ENCODE data around the gene RTF2.

Gene RTF2

GRCh38 chr20:56438284-56438683, 30.1 kb upstream of the RTF2 start:
- no peak overlapping the region for H3K9ac ChIP-seq (ENCODE audit: low read depth, low read length)
- H3K9me3 ChIP-seq (ENCODE audit: control insufficient read depth, insufficient read depth, low read length), result no peaks in the 10 kb centered on the region
- no peaks in the 10 kb centered on the region for H3K4me1 ChIP-seq (ENCODE audit: control insufficient read depth, insufficient read depth, low read length)
- H3K27me3 ChIP-seq (ENCODE audit: control insufficient read depth, insufficient read depth, low read length), result no peaks in the 10 kb centered on the region
- H3K4me3 ChIP-seq (ENCODE audit: low read depth, low read length), result no peak overlapping the region
- H3K27ac ChIP-seq (ENCODE audit: low read depth, low read length), result no peak overlapping the region
- no peaks in the 10 kb centered on the region for H3K36me3 ChIP-seq (ENCODE audit: control insufficient read depth, insufficient read depth, low read length)

GRCh38 chr20:56439771-56440291, 28.6 kb upstream of the RTF2 start:
- no peaks in the 10 kb centered on the region for H3K27me3 ChIP-seq (ENCODE audit: control insufficient read depth, insufficient read depth, low read length)
- no peaks in the 10 kb centered on the region for H3K4me1 ChIP-seq (ENCODE audit: control insufficient read depth, insufficient read depth, low read length)
- no peak overlapping the region for H3K27ac ChIP-seq (ENCODE audit: low read depth, low read length)

GRCh38 chr20:56440346-56441007, 27.9 kb upstream of the RTF2 start:
- H3K4me1 ChIP-seq (ENCODE audit: control insufficient read depth, insufficient read depth, low read length), result no peaks in the 10 kb centered on the region
- H3K36me3 ChIP-seq (ENCODE audit: control insufficient read depth, insufficient read depth, low read length), result no peaks in the 10 kb centered on the region
- H3K9me3 ChIP-seq (ENCODE audit: control insufficient read depth, insufficient read depth, low read length), result no peaks in the 10 kb centered on the region
- no peaks in the 10 kb centered on the region for H3K27me3 ChIP-seq (ENCODE audit: control insufficient read depth, insufficient read depth, low read length)
- no peak overlapping the region for H3K4me3 ChIP-seq (ENCODE audit: low read depth, low read length)
- no peak overlapping the region for H3K27ac ChIP-seq (ENCODE audit: low read depth, low read length)
- no peak overlapping the region for H3K9ac ChIP-seq (ENCODE audit: low read depth, low read length)

More at GRCh38 chr20:56439771-56440291, 28.6 kb upstream of the RTF2 start:
- Histone ChIP-seq H3K9me3 (ENCODE audit: control insufficient read depth, insufficient read depth, low read length) (no peaks in the 10 kb centered on the region), H3K4me3 (ENCODE audit: low read depth, low read length) (no peak overlapping the region), H3K36me3 (ENCODE audit: control insufficient read depth, insufficient read depth, low read length) (no peaks in the 10 kb centered on the region), H3K9ac (ENCODE audit: low read depth, low read length) (no peak overlapping the region)

GRCh38 chr20:56442389-56443365, 25.8 kb upstream of the RTF2 start:
- Histone ChIP-seq H3K27me3 (ENCODE audit: control insufficient read depth, insufficient read depth, low read length) (no peaks in the 10 kb centered on the region), H3K36me3 (ENCODE audit: control insufficient read depth, insufficient read depth, low read length) (no peaks in the 10 kb centered on the region), H3K4me3 (ENCODE audit: low read depth, low read length) (no peak overlapping the region), H3K9ac (ENCODE audit: low read depth, low read length) (no peak overlapping the region), H3K27ac (ENCODE audit: low read depth, low read length) (no peak overlapping the region), H3K9me3 (ENCODE audit: control insufficient read depth, insufficient read depth, low read length) (no peaks in the 10 kb centered on the region), H3K4me1 (ENCODE audit: control insufficient read depth, insufficient read depth, low read length) (peaks cover 4% of the 10 kb centered on the region; the same call in 1 of the 2 replicates)

GRCh38 chr20:56443654-56444540, 24.5 kb upstream of the RTF2 start:
- H3K9me3 ChIP-seq (ENCODE audit: control insufficient read depth, insufficient read depth, low read length), result no peaks in the 10 kb centered on the region
- H3K27ac ChIP-seq (ENCODE audit: low read depth, low read length), result no peak overlapping the region
- H3K36me3 ChIP-seq (ENCODE audit: control insufficient read depth, insufficient read depth, low read length), result no peaks in the 10 kb centered on the region
- no peaks in the 10 kb centered on the region for H3K27me3 ChIP-seq (ENCODE audit: control insufficient read depth, insufficient read depth, low read length)
- peaks cover 4% of the 10 kb centered on the region; the same call in 1 of the 2 replicates for H3K4me1 ChIP-seq (ENCODE audit: control insufficient read depth, insufficient read depth, low read length)
- H3K9ac ChIP-seq (ENCODE audit: low read depth, low read length), result no peak overlapping the region
- H3K4me3 ChIP-seq (ENCODE audit: low read depth, low read length), result no peak overlapping the region

GRCh38 chr20:56445130-56445529, 23.3 kb upstream of the RTF2 start:
- H3K4me3 ChIP-seq (ENCODE audit: low read depth, low read length), result no peak overlapping the region

GRCh38 chr20:56445540-56445939, 22.9 kb upstream of the RTF2 start:
- H3K9ac ChIP-seq (ENCODE audit: low read depth, low read length), result no peak overlapping the region

More at GRCh38 chr20:56445130-56445529, 23.3 kb upstream of the RTF2 start:
- no peaks in the 10 kb centered on the region for H3K27me3 ChIP-seq (ENCODE audit: control insufficient read depth, insufficient read depth, low read length)
- peaks cover 4% of the 10 kb centered on the region; the same call in 1 of the 2 replicates for H3K4me1 ChIP-seq (ENCODE audit: control insufficient read depth, insufficient read depth, low read length)
- no peak overlapping the region for H3K9ac ChIP-seq (ENCODE audit: low read depth, low read length)
- H3K9me3 ChIP-seq (ENCODE audit: control insufficient read depth, insufficient read depth, low read length), result no peaks in the 10 kb centered on the region
- H3K27ac ChIP-seq (ENCODE audit: low read depth, low read length), result no peak overlapping the region
- H3K36me3 ChIP-seq (ENCODE audit: control insufficient read depth, insufficient read depth, low read length), result no peaks in the 10 kb centered on the region

GRCh38 chr20:56447227-56447626, 21.2 kb upstream of the RTF2 start:
- H3K4me1 ChIP-seq (ENCODE audit: control insufficient read depth, insufficient read depth, low read length), result peaks cover 4% of the 10 kb centered on the region; the same call in 1 of the 2 replicates
- H3K36me3 ChIP-seq (ENCODE audit: control insufficient read depth, insufficient read depth, low read length), result no peaks in the 10 kb centered on the region
- no peak overlapping the region for H3K4me3 ChIP-seq (ENCODE audit: low read depth, low read length)
- H3K9me3 ChIP-seq (ENCODE audit: control insufficient read depth, insufficient read depth, low read length), result no peaks in the 10 kb centered on the region
- H3K9ac ChIP-seq (ENCODE audit: low read depth, low read length), result no peak overlapping the region
- no peaks in the 10 kb centered on the region for H3K27me3 ChIP-seq (ENCODE audit: control insufficient read depth, insufficient read depth, low read length)
- no peak overlapping the region for H3K27ac ChIP-seq (ENCODE audit: low read depth, low read length)

More at GRCh38 chr20:56445540-56445939, 22.9 kb upstream of the RTF2 start:
- Histone ChIP-seq H3K27ac (ENCODE audit: low read depth, low read length) (no peak overlapping the region), H3K9me3 (ENCODE audit: control insufficient read depth, insufficient read depth, low read length) (no peaks in the 10 kb centered on the region), H3K27me3 (ENCODE audit: control insufficient read depth, insufficient read depth, low read length) (no peaks in the 10 kb centered on the region), H3K4me3 (ENCODE audit: low read depth, low read length) (no peak overlapping the region), H3K36me3 (ENCODE audit: control insufficient read depth, insufficient read depth, low read length) (no peaks in the 10 kb centered on the region), H3K4me1 (ENCODE audit: control insufficient read depth, insufficient read depth, low read length) (peaks cover 4% of the 10 kb centered on the region; the same call in 1 of the 2 replicates)

- H3K4me1 ChIP-seq (ENCODE audit: control insufficient read depth, insufficient read depth, low read length), result peaks cover 4% of the 10 kb centered on the region; the same call in 1 of the 2 replicates
- no peak overlapping the region for H3K4me3 ChIP-seq (ENCODE audit: low read depth, low read length)
- no peaks in the 10 kb centered on the region for H3K27me3 ChIP-seq (ENCODE audit: control insufficient read depth, insufficient read depth, low read length)
- H3K27ac ChIP-seq (ENCODE audit: low read depth, low read length), result no peak overlapping the region
- H3K36me3 ChIP-seq (ENCODE audit: control insufficient read depth, insufficient read depth, low read length), result no peaks in the 10 kb centered on the region
- no peak overlapping the region for H3K9ac ChIP-seq (ENCODE audit: low read depth, low read length)
- no peaks in the 10 kb centered on the region for H3K9me3 ChIP-seq (ENCODE audit: control insufficient read depth, insufficient read depth, low read length)
Measured at GRCh38 chr20:56449459-56449858, 19.0 kb upstream of the RTF2 start.

- H3K9ac ChIP-seq (ENCODE audit: low read depth, low read length), result no peak overlapping the region
- no peak overlapping the region for H3K4me3 ChIP-seq (ENCODE audit: low read depth, low read length)
- H3K4me1 ChIP-seq (ENCODE audit: control insufficient read depth, insufficient read depth, low read length), result peaks cover 4% of the 10 kb centered on the region; the same call in 1 of the 2 replicates
- H3K27ac ChIP-seq (ENCODE audit: low read depth, low read length), result no peak overlapping the region
- H3K9me3 ChIP-seq (ENCODE audit: control insufficient read depth, insufficient read depth, low read length), result no peaks in the 10 kb centered on the region
- H3K36me3 ChIP-seq (ENCODE audit: control insufficient read depth, insufficient read depth, low read length), result no peaks in the 10 kb centered on the region
- H3K27me3 ChIP-seq (ENCODE audit: control insufficient read depth, insufficient read depth, low read length), result no peaks in the 10 kb centered on the region
Measured at GRCh38 chr20:56451056-56451765, 17.2 kb upstream of the RTF2 start.

Measured in HUES48 (cell line).